GM12873 (cell line): ENCODE data around the gene DPPA4.

Experiments used
- CTCF ChIP-seq: IDR thresholded peaks from 2 replicates; pipeline ENCODE4 v1.5.1; 2012; ENCODE audit warnings: low read depth, mild to moderate bottlenecking, moderate library complexity, low read length, control low read depth; ENCODE audit not compliant: insufficient read depth; ENCODE audit errors: missing control alignments

Gene DPPA4

GRCh38 chr3:109313061-109313460, 24.3 kb downstream of the DPPA4 start:
- TF ChIP-seq CTCF: no peak

GRCh38 chr3:109297496-109297895, 39.9 kb downstream of the DPPA4 start:
- no peak for TF ChIP-seq CTCF

GRCh38 chr3:109284071-109284470, 53.3 kb downstream of the DPPA4 start:
- no peak for TF ChIP-seq CTCF

GRCh38 chr3:109278546-109278945, 58.8 kb downstream of the DPPA4 start:
- TF ChIP-seq CTCF: no peak

- TF ChIP-seq CTCF: no peak
Measured at GRCh38 chr3:109278141-109278540, 59.2 kb downstream of the DPPA4 start.
